T1000 (cell line): Measurements from ENCODE around the gene IGSF1.

Source experiments
- DNase-seq: peaks from one replicate; lab custom pipeline; 2025; ENCODE audit warnings: mixed read lengths; lab: John Stamatoyannopoulos, UW

The IGSF1 gene, protein sequence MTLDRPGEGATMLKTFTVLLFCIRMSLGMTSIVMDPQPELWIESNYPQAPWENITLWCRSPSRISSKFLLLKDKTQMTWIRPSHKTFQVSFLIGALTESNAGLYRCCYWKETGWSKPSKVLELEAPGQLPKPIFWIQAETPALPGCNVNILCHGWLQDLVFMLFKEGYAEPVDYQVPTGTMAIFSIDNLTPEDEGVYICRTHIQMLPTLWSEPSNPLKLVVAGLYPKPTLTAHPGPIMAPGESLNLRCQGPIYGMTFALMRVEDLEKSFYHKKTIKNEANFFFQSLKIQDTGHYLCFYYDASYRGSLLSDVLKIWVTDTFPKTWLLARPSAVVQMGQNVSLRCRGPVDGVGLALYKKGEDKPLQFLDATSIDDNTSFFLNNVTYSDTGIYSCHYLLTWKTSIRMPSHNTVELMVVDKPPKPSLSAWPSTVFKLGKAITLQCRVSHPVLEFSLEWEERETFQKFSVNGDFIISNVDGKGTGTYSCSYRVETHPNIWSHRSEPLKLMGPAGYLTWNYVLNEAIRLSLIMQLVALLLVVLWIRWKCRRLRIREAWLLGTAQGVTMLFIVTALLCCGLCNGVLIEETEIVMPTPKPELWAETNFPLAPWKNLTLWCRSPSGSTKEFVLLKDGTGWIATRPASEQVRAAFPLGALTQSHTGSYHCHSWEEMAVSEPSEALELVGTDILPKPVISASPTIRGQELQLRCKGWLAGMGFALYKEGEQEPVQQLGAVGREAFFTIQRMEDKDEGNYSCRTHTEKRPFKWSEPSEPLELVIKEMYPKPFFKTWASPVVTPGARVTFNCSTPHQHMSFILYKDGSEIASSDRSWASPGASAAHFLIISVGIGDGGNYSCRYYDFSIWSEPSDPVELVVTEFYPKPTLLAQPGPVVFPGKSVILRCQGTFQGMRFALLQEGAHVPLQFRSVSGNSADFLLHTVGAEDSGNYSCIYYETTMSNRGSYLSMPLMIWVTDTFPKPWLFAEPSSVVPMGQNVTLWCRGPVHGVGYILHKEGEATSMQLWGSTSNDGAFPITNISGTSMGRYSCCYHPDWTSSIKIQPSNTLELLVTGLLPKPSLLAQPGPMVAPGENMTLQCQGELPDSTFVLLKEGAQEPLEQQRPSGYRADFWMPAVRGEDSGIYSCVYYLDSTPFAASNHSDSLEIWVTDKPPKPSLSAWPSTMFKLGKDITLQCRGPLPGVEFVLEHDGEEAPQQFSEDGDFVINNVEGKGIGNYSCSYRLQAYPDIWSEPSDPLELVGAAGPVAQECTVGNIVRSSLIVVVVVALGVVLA (N-terminal part only)

DNA sequence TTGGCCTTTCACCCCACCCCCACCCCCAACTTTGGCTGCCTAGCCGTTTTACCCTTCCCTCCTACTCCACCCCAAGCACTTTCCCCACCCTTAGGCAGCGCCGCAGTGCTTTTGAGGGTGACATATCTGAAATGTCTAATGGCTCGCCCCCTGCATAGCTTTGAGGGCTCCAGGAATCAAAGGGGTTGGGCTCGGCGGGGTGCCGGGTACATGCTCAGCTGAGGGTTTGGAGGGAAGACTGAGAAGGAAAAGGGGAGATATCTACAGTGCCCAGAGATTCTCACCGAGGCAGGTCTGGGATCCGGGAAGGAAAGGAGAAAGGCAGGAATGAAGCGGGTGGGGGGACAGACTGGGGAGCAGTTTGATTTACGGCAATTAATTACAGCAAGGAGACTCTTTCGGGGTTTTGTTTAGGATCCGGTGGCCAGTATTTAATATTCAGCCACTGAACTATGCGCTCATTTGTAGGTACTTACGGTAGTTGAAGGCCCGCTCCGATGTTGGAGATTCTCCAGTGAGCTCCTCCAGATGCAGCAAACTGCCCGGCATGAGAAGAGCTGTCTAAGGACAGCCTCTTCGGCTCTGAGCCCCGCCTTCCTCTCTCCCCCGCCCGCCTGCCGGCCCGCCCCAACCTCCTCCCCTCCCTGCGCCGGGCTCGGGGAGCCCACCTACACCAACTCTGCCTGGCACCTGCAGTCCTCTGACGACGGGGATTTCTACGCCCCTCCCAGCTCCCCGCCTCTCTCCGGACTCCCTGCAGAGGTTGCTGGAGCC is at the start of gene IGSF1:
Gene IGSF1 (minus strand): TSS at position 569 of the 774 bp plus-strand sequence. CDS start 2,632 bp downstream, outside the sequence.
- DNase-seq: no peak

GRCh38 chrX:131332331-131332730 is 43.2 kb upstream of the IGSF1 start:
- DNase-seq: no peak

DNA sequence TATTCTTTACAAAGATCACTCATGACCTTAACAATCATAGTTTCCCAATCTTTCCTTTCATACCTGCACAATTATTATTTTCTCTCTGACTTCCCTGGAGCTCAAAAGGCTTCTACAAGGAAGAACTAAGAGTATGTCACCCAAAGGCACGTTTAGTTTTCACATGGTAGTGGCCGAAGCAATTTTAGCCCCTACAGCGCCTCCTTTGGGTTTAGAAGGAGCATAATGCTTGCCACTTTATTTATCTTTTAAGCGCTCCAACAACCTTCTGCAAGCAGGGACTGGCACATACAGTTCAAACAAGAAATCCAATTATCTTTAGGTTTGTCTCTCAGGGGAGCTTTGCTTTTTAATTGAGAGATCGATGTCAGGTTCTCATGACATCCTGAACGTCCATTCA is 42.0 kb upstream of the IGSF1 start:
- DNase-seq: no peak

- DNase-seq: no peak
Observed at GRCh38 chrX:131330735-131331134, 41.6 kb upstream of the IGSF1 start.

GRCh38 chrX:131322651-131323050 is 33.5 kb upstream of the IGSF1 start:
- no peak for DNase-seq

DNA sequence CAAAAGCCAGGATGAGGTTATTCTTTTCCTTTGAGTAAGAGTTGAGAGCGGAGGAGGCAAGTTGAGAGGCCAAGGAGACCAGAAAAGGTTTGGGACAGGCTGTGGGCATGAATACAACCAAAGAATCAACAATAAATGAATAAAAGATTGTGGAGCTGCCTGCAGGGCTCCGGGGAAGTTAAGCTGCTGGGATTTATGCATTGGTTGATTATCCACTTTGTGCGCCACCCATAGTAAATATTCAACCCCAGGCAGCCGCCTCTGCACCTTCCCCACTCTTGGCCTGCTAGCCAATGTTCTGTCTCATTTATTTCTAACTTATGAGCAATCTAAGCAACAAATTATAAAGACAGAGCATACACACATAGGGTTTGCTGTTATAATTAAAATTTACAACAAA is 28.2 kb upstream of the IGSF1 start:
- no peak for DNase-seq

- no peak for DNase-seq
Observed at GRCh38 chrX:131316260-131316659, 27.2 kb upstream of the IGSF1 start.

GRCh38 chrX:131308980-131309379 is 19.9 kb upstream of the IGSF1 start:
- no peak for DNase-seq

DNA sequence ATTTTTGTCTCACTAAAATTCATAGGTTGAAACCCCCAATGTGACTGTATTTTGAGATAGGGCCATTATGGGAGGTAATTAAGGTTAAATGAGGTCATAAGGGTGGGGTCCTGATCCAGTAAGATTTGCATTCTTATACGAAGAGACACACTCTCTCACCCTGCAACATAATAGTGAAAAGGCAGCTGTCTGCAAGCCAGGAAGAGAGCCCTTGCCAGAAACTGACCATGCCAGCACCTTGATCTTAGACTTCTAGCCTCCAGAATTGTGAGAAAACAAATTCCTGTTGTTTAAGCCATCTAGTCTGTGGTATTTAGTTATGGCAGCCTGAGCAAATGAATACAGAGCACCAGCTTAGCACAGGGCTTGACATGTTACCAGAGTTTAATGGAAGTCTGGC is 17.5 kb upstream of the IGSF1 start:
- no peak for DNase-seq

- no peak for DNase-seq
Observed at GRCh38 chrX:131305926-131306325, 16.8 kb upstream of the IGSF1 start.

DNA sequence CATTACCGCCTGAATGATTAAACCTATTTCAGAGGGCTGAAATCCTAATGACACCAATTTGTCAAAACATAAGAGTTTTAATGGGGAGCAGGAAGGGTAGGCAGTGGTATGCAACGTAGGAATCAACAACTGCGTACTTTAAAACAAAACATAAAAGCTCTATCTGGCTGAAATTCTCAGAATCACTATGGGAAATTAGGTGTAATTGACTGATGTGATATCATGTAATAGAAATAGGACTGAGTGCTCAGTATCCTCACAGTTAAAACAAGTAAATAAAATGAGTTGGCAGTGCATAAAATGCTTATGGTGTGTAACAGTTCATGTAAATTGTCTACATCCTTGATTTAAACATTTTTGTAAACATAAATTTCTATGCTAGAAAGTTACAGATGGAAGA is 13.6 kb upstream of the IGSF1 start:
- no peak for DNase-seq

GRCh38 chrX:131301155-131301554 is 12.0 kb upstream of the IGSF1 start:
- no peak for DNase-seq

GRCh38 chrX:131298846-131299245 is 9.7 kb upstream of the IGSF1 start:
- no peak for DNase-seq

DNA sequence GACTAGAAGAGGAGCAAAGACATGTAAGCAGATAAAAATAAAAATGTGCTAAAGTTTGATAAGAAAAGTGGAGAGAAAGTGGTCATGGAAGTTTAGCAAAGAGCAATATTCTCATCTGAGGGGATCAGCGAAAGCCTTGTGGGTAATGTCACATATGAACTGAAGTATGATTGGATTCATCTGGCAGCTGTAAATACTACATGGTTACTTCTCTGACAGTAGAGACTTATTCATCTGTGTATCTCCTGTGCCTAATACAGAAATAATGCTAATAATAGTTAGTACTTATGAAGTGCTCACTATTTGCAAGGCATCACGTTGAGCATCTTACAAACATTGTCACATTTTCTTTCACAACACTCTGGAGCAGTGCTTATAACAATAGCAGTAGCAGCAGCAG is 8.9 kb upstream of the IGSF1 start:
- no peak for DNase-seq

DNA sequence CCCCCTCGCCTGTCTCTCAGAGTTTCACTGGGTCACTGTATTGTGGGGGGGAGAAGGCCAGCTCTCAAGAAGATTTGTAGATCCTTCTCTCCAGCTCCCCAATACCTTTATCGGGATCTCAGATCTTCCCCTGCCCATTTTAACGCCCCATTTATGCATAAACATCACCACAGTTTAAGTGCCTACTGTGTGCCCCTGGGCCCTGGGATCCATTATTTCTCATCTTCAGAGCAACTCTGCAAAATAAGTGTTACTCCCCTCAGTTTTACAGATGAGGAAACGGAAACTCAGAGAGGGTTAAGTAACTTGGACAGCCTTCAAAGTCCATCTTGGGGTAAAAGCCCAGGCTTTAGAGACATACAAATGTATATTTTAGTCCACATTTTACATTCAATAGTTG is 421 bp upstream of the IGSF1 start:
- DNase-seq: no peak

- DNase-seq: no peak
Observed at GRCh38 chrX:131288188-131288587, 918 bp downstream of the IGSF1 start.

DNA sequence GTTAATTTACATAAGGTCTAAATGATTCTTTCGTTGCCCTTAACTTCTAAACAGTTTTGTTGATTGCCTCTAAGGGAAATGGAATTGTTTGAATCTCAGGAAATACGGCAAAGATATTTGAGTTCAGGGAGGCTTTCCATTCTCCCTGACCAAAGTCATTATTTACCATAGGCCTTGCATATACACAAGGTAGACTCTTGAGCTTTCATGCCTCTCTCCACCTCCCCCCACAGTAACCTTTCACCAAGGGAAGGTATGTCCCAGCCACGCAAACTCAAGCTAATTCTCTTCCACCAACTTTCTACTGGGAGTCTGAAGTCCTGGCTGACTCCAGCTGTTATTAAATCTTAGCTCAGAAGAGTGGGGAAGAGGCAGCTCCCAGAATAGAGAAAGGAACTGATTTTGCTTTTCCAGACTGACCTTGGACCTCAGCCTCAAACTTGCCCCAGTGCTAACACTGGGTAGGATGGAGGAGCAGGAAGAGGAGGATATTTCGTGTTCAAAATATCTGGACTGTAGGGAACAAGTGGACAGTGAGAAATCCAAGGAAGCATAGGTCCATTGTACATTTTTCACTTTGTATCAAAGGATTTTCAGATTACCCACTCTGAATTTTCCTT is 1.4 kb downstream of the IGSF1 start:
- DNase-seq: no peak

- DNase-seq: no peak
Observed at GRCh38 chrX:131279617-131280016, 9.5 kb downstream of the IGSF1 start.

DNA sequence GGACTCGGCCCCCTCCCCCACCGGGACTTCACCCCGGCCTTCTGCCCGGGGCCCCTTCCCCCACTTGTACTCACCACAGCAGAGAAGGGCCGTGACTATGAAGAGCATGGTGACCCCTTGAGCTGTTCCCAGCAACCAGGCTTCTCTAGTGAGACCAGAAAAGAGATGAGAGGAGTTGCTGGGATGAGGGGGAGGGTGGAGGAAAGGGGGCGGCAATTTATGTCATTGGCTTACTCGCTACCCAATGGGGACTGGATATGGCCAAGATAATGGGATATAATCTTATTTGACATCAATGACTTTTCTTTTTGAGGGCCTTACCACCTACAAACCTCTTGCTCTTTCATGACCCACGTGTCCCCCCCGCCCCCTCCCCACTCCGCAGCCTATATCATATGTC is 9.9 kb downstream of the IGSF1 start:
- no peak for DNase-seq

- no peak for DNase-seq
Observed at GRCh38 chrX:131277543-131278136, 11.5 kb downstream of the IGSF1 start.

DNA sequence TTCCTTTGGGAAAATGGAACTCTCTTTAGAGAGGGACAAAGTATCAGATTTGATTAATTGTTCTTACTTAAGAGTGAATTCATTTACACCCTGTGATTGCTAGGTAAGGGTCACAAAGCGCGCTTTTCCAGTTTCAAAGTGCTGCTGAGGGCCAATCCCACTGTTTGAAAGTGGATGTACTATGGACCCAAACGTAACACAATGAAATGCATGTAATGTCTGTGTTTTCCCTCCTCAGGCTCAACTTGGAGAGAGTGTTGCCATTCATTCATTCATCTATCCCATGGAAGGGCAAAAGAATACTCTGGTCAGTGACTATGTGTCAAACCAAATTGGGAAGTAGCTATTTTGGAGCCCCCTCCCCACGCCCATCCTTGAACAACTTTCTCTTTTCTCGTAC is 16.1 kb downstream of the IGSF1 start:
- DNase-seq: no peak
